Caco-2 (cell line): ENCODE measurements around the gene ZNF507. TPM values are rescaled to one million over a fixed set of nuclear protein-coding genes. Genes with fewer than 3 reads are reported as not detected.

ENCODE experiments used
- BruUV-seq: library from RNA; stranded (reverse); fragments of 400-500 nt; replicated peaks from 2 replicates; lab custom pipeline; 2021; lab: Mats Ljungman, UMichigan
- CTCF ChIA-PET: fragments of 300-600 bp; sonication (Branson Sonifier 250); formaldehyde crosslinking; loops from one replicate; lab custom pipeline; 2022; ENCODE audit warnings: antibody characterized with exemption; lab: Charles Lee
- POLR2A ChIA-PET: fragments of 300-600 bp; sonication (Branson Sonifier 250); formaldehyde crosslinking; loops from one replicate; lab custom pipeline; 2022; ENCODE audit warnings: antibody characterized with exemption; lab: Charles Lee
- DNase-seq, 2 experiments: peaks; one replicate each; pipeline versions ENCODE4 v3.0.0 to v3.0.0-alpha.2; 2020 to 2022
- H3K27me3 ChIP-seq: replicated peaks from 2 replicates; pipeline ENCODE4 v1.6.0; 2011; ENCODE audit warnings: low read length; ENCODE audit not compliant: control insufficient read depth, insufficient read depth
- H3K36me3 ChIP-seq: 2 replicates; pipeline ENCODE4 v1.5.1; 2011; ENCODE audit warnings: low read length; ENCODE audit not compliant: control insufficient read depth, insufficient read depth
- H3K4me1 ChIP-seq: fragments of 250-450 bp; sonication (Bioruptor Pico); 2 replicates; pipeline ENCODE4 v1.5.1; 2020; ENCODE audit warnings: mild to moderate bottlenecking
- H3K4me3 ChIP-seq: 2 replicates; pipeline ENCODE4 v1.5.1; 2011; ENCODE audit warnings: low read depth, mild to moderate bottlenecking, control low read depth, low read length
- H3K9me3 ChIP-seq: fragments of 250-450 bp; sonication (Bioruptor Pico); 2 replicates; pipeline ENCODE4 v1.5.1; 2020; ENCODE audit warnings: mild to moderate bottlenecking, moderate library complexity
- H3K27ac Mint-ChIP-seq: one replicate; pipeline ENCODE4 v1.8.0; 2022; ENCODE audit warnings: mixed read lengths; ENCODE audit not compliant: unreplicated experiment
- H3K27me3 Mint-ChIP-seq: one replicate; pipeline ENCODE4 v1.8.0; 2022; ENCODE audit warnings: mixed read lengths; ENCODE audit not compliant: insufficient read depth, unreplicated experiment
- H3K36me3 Mint-ChIP-seq: one replicate; pipeline ENCODE4 v1.8.0; 2022; ENCODE audit warnings: mild to moderate bottlenecking, mixed read lengths; ENCODE audit not compliant: insufficient read depth, unreplicated experiment
- H3K4me1 Mint-ChIP-seq: one replicate; pipeline ENCODE4 v1.8.0; 2022; ENCODE audit warnings: low read depth, mixed read lengths; ENCODE audit not compliant: unreplicated experiment
- H3K4me3 Mint-ChIP-seq: one replicate; pipeline ENCODE4 v1.8.0; 2022; ENCODE audit warnings: mild to moderate bottlenecking, moderate library complexity, mixed read lengths; ENCODE audit not compliant: unreplicated experiment
- H3K9me3 Mint-ChIP-seq: one replicate; pipeline ENCODE4 v1.8.0; 2022; ENCODE audit warnings: mixed read lengths; ENCODE audit not compliant: unreplicated experiment
- CTCF ChIP-seq, 2 experiments: fragments of 200-600 bp in 1 of 2; IDR thresholded peaks; 1 replicate in 1 of 2; 2 replicates in 1 of 2; pipeline versions ENCODE4 v1.5.1 to v1.8.0; 2011 to 2022; ENCODE audit warnings: antibody characterized with exemption in 1 of 2, control low read depth in 1 of 2, inconsistent platforms in 1 of 2, low read depth in 1 of 2, low read length in 1 of 2, mild to moderate bottlenecking in 1 of 2, moderate library complexity in 1 of 2; ENCODE audit not compliant: insufficient read depth in 1 of 2, severe bottlenecking in 1 of 2, unreplicated experiment in 1 of 2
- intact Hi-C: fragments of 100-400 bp; cut with micrococcal nuclease; formaldehyde crosslinking; loops from one replicate; pipeline ENCODE4 v1.10.0; 2022; ENCODE audit not compliant: unreplicated experiment
- total RNA-seq: library from RNA; stranded (reverse); gene quantifications from 2 replicates; pipeline ENCODE4 v1.2.3, GENCODE V29; 2022

ZNF507 gene
- total RNA-seq, 1 experiment from 2014 or later: 27.4 TPM

GRCh38 chr19:32388393-32388855, 43.0 kb downstream of the ZNF507 start:
- no peaks in the 10 kb centered on the region; the same call in 1 of the 2 replicates for H3K36me3 ChIP-seq
- H3K9me3 ChIP-seq: no peaks in the 10 kb centered on the region
- peaks cover 13% of the 10 kb centered on the region for H3K4me1 ChIP-seq
- ChIA-PET CTCF (interaction anchor here (1.3 kb wide), 1 partner anchor 49 kb away, joined by 4 read pairs; no protein-coding TSS in a partner anchor), POLR2A (no interaction called here)
- Mint-ChIP-seq H3K27ac (no peak overlapping the region), H3K27me3 (no peaks in the 10 kb centered on the region), H3K4me1 (peaks cover 9% of the 10 kb centered on the region), H3K36me3 (peaks cover 25% of the 10 kb centered on the region), H3K9me3 (no peaks in the 10 kb centered on the region), H3K4me3 (no peak overlapping the region)
- no peak overlapping the region for H3K4me3 ChIP-seq
- intact Hi-C loops: no loop called here
- no TSS peak for BruUV-seq
- DNase-seq: no peak
- no peak for TF ChIP-seq CTCF (IDR thresholded peaks at IDR 0.05; ENCODE audit: insufficient read depth in 1 of 2, low read depth in 1 of 2, low read length in 1 of 2, severe bottlenecking in 1 of 2, unreplicated experiment in 1 of 2)
- no peaks in the 10 kb centered on the region for H3K27me3 ChIP-seq

- intact Hi-C loops: no loop called here
- Mint-ChIP-seq H3K27me3 (no peaks in the 10 kb centered on the region), H3K36me3 (peaks cover 19% of the 10 kb centered on the region), H3K4me3 (no peak overlapping the region), H3K27ac (peak overlapping the region; percentile 58), H3K9me3 (no peaks in the 10 kb centered on the region), H3K4me1 (peaks cover 13% of the 10 kb centered on the region)
- TF ChIP-seq CTCF (IDR thresholded peaks at IDR 0.05; ENCODE audit: insufficient read depth in 1 of 2, low read depth in 1 of 2, low read length in 1 of 2, severe bottlenecking in 1 of 2, unreplicated experiment in 1 of 2): no peak
- Histone ChIP-seq H3K9me3 (no peaks in the 10 kb centered on the region), H3K4me1 (peaks cover 24% of the 10 kb centered on the region), H3K27me3 (no peaks in the 10 kb centered on the region), H3K4me3 (no peak overlapping the region), H3K36me3 (no peaks in the 10 kb centered on the region)
- ChIA-PET POLR2A (interaction anchor here (1.0 to 1.2 kb wide), 2 partner anchors 13 to 19 kb away, joined by 3 to 4 read pairs; partner anchors contain the start of gene DPY19L3), CTCF (interaction anchor here (0.6 kb wide), 1 partner anchor 177 kb away, joined by 6 read pairs; no protein-coding TSS in a partner anchor)
- peak; percentile 34 to 65 for DNase-seq
- no TSS peak for BruUV-seq
These were observed 47.5 kb downstream of the ZNF507 start for GRCh38 chr19:32392901-32393300.

- BruUV-seq: no TSS peak
- H3K27ac Mint-ChIP-seq: no peak overlapping the region
- intact Hi-C loops: no loop called here
These were observed 50.7 kb downstream of the ZNF507 start for GRCh38 chr19:32396046-32396652.

More at GRCh38 chr19:32396046-32396652, 50.7 kb downstream of the ZNF507 start:
- no peak overlapping the region for H3K4me3 ChIP-seq
- H3K36me3 ChIP-seq: no peaks in the 10 kb centered on the region
- no peaks in the 10 kb centered on the region for H3K27me3 ChIP-seq
- no peak for TF ChIP-seq CTCF (IDR thresholded peaks at IDR 0.05; ENCODE audit: insufficient read depth in 1 of 2, low read depth in 1 of 2, low read length in 1 of 2, severe bottlenecking in 1 of 2, unreplicated experiment in 1 of 2)
- Mint-ChIP-seq H3K9me3 (no peaks in the 10 kb centered on the region), H3K27me3 (no peaks in the 10 kb centered on the region), H3K4me3 (no peak overlapping the region), H3K36me3 (peaks cover 19% of the 10 kb centered on the region), H3K4me1 (peaks cover 13% of the 10 kb centered on the region)
- no peak for DNase-seq
- no peaks in the 10 kb centered on the region for H3K9me3 ChIP-seq
- peaks cover 28% of the 10 kb centered on the region for H3K4me1 ChIP-seq
- ChIA-PET CTCF (no interaction called here), POLR2A (no interaction called here)
